Uterus (tissue), 4 donors: ENCODE results near the gene GYPB. TPM values are rescaled to one million over a fixed set of nuclear protein-coding genes. Genes with fewer than 3 reads are reported as not detected.
"Not testable (repeated sequence)": the region's sequence is repeated elsewhere in the genome, so short reads cannot be mapped to it uniquely, and the experiment has no call there.

Source experiments
- DNase-seq, 2 donors: peaks; one replicate each; pipeline ENCODE4 v3.0.0-alpha.2; 2019 to 2020
- H3K27ac ChIP-seq, 2 donors: fragments of 200-600 bp; sonication (generic); 1 replicate in 1 of 2; 2 replicates in 1 of 2; pipeline ENCODE4 v1.5.1; 2016 to 2018
- H3K27me3 ChIP-seq, 2 donors: fragments of 200-600 bp; sonication (generic); one replicate each; pipeline ENCODE4 v1.5.1; 2018 to 2019; ENCODE audit warnings: control low read depth in 1 of 2
- H3K36me3 ChIP-seq, 2 donors: fragments of 200-600 bp; sonication (generic); one replicate each; pipeline ENCODE4 v1.5.1; 2019; ENCODE audit warnings: control low read depth in 1 of 2
- H3K4me1 ChIP-seq, 2 donors: fragments of 200-600 bp; sonication (generic); one replicate each; pipeline ENCODE4 v1.5.1; 2018 to 2019; ENCODE audit warnings: control low read depth in 1 of 2
- H3K4me3 ChIP-seq, 2 donors: fragments of 200-600 bp; sonication (generic); 1 replicate in 1 of 2; 2 replicates in 1 of 2; pipeline ENCODE4 v1.5.1; 2018 to 2019; ENCODE audit warnings: mild to moderate bottlenecking in 1 of 2
- H3K9me3 ChIP-seq, 2 donors: fragments of 200-600 bp; sonication (generic); one replicate each; pipeline ENCODE4 v1.5.1; 2019; ENCODE audit warnings: control low read depth in 1 of 2
- POLR2A ChIP-seq, 2 donors: fragments of 450-650 bp; IDR thresholded peaks; one replicate each; pipeline ENCODE4 v1.6.1; 2016; ENCODE audit warnings: antibody characterized with exemption in 2 of 2, mild to moderate bottlenecking in 1 of 2, moderate library complexity in 1 of 2
- intact Hi-C: fragments of 100-400 bp; cut with DNase I; formaldehyde crosslinking; loops from one replicate; pipeline ENCODE4 v1.15.1; 2023; ENCODE audit warnings: low total_unique reads
- total RNA-seq, 4 donors: library from RNA; depleted of rRNA in 3 of 4; stranded (reverse); fragments of >200 nt in 3 of 4; gene quantifications; one replicate each; pipeline versions ENCODE4 v1.1.0 to v1.2.4, GENCODE V29; 2014 to 2023
- TF ChIP-seq, protein P1 (sequence below), 4 experiments: fragments of 200-600 bp in 2 of 4; fragments of 450-650 bp in 2 of 4; sonication (generic) in 2 of 4; IDR thresholded peaks; one replicate each; pipeline ENCODE4 v1.5.1; 2016 to 2019; ENCODE audit warnings: antibody characterized with exemption in 4 of 4, mild to moderate bottlenecking in 2 of 4, moderate library complexity in 1 of 4
- donor health status: DM: yes; HTN: yes; CAD: no.

The GYPB gene
- total RNA-seq: 1 to 10 TPM in 1 of 4 donors, not detected in 3; 2.8 TPM

DNA sequence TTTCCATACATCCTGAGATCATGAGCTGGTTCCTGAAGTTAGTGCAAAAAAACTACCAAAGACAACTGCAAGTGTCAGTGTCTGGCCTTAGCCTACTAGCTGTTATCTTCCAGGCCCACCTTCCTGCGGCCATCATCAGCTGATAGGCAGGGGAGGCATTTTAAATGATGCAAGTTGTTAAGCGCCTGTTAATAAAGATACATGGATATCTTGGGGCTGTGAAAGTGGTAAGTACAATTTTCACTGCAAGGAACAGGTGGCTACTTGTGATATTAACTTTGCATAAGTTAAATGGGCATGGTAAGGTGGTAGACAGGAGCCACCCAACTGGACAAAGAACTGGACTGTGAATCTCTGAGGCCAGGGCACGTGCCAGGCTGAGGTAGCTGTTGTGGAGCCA, at the start of gene GYPB:
TSS of gene GYPB (minus strand) at position 104 of the 400 bp plus-strand sequence. CDS start at position 11, 93 bp downstream.
- DNase-seq, H3K4me1 ChIP-seq, H3K4me3 ChIP-seq, H3K9me3 ChIP-seq, H3K27me3 ChIP-seq, H3K36me3 ChIP-seq, intact Hi-C loops, H3K27ac ChIP-seq: not testable (repeated sequence)

GRCh38 chr4:144061556-144061955, 42.4 kb upstream of the GYPB start:
- H3K9me3 ChIP-seq, H3K4me3 ChIP-seq, H3K27me3 ChIP-seq, H3K27ac ChIP-seq, H3K36me3 ChIP-seq, H3K4me1 ChIP-seq, DNase-seq, intact Hi-C loops: not testable (repeated sequence)

- H3K9me3 ChIP-seq, H3K27ac ChIP-seq, H3K27me3 ChIP-seq, H3K4me3 ChIP-seq, H3K4me1 ChIP-seq, H3K36me3 ChIP-seq, DNase-seq, intact Hi-C loops: not testable (repeated sequence)
These were observed 41.2 kb upstream of the GYPB start for GRCh38 chr4:144060234-144060859.

DNA sequence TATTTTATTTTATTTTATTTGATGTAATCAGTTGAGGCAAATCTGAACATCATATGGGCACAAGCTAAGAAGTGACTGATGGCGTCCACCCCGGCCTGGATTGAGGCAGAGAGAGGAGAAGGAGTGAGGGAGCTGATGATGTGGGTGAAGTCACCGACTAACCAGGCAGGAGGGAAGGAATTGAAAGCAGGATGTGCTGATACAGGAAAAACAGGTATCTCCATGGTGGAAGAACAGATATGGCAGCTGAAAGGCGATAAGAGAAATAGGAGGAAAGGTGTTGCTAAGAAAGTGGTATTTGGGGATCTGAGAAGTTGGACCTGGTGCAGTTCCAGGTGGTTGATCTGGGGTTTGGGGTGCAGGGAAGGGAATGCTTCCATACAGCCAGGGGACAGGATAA, 37.6 kb upstream of the GYPB start:
- Histone ChIP-seq H3K9me3 (no peaks in the 10 kb centered on the region), H3K4me1 (no peaks in the 10 kb centered on the region), H3K36me3 (no peaks in the 10 kb centered on the region), H3K4me3 (no peak overlapping the region), H3K27me3 (no peaks in the 10 kb centered on the region), H3K27ac (no peak overlapping the region)
- TF ChIP-seq, protein P1, sequence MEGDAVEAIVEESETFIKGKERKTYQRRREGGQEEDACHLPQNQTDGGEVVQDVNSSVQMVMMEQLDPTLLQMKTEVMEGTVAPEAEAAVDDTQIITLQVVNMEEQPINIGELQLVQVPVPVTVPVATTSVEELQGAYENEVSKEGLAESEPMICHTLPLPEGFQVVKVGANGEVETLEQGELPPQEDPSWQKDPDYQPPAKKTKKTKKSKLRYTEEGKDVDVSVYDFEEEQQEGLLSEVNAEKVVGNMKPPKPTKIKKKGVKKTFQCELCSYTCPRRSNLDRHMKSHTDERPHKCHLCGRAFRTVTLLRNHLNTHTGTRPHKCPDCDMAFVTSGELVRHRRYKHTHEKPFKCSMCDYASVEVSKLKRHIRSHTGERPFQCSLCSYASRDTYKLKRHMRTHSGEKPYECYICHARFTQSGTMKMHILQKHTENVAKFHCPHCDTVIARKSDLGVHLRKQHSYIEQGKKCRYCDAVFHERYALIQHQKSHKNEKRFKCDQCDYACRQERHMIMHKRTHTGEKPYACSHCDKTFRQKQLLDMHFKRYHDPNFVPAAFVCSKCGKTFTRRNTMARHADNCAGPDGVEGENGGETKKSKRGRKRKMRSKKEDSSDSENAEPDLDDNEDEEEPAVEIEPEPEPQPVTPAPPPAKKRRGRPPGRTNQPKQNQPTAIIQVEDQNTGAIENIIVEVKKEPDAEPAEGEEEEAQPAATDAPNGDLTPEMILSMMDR (IDR thresholded peaks at IDR 0.05): no peak
- TF ChIP-seq POLR2A (IDR thresholded peaks at IDR 0.05): no peak
- intact Hi-C loops: no loop called here
- no peak for DNase-seq

DNA sequence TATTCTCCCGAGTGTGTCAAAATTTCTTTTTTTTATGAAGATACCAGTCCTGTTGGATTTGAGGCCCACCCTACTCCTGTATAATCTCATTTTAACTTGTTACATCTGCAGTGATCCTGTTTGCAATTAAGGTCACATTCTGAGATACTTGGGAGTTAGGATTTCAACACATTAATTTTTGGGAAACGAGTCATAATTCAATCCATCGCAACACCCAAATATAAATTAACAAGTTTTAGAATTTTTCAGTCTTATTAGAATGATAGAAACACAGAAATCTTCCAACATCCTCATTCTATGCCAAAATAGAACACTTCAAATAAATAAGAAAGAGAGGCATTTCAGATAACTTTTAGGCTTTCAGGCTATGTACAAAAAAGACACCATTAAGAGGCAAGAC, 36.2 kb upstream of the GYPB start:
- DNase-seq, H3K4me3 ChIP-seq, intact Hi-C loops, H3K9me3 ChIP-seq, H3K36me3 ChIP-seq, H3K4me1 ChIP-seq, H3K27ac ChIP-seq, H3K27me3 ChIP-seq: not testable (repeated sequence)

DNA sequence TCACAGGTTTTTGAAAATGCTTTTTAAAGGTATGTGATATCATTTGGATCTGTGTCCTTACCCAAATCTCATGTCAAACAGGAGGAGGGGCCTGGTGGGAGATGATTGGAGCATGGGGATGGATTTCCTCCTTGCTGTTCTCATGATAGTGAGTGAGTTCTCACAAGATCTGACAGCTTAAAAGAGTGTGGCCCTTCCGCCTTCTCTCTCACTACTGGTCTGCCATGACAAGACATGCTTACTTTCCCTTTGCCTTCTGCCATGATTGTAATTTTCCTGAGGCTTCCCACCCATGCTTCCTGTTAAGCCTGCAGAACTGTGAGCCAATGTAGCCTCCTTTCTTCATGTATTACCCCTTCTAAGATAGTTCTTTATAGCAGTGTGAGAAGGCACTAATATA, 32.3 kb upstream of the GYPB start:
- H3K36me3 ChIP-seq, H3K4me1 ChIP-seq, H3K4me3 ChIP-seq, H3K27ac ChIP-seq, H3K27me3 ChIP-seq, DNase-seq, intact Hi-C loops, H3K9me3 ChIP-seq: not testable (repeated sequence)

- intact Hi-C loops, H3K36me3 ChIP-seq, DNase-seq, H3K9me3 ChIP-seq, H3K27ac ChIP-seq, H3K4me3 ChIP-seq, H3K27me3 ChIP-seq, H3K4me1 ChIP-seq: not testable (repeated sequence)
These were observed 31.5 kb upstream of the GYPB start for GRCh38 chr4:144050631-144051030.

- intact Hi-C loops: not testable (repeated sequence)
These were observed 30.6 kb upstream of the GYPB start for GRCh38 chr4:144049495-144050424.

DNA sequence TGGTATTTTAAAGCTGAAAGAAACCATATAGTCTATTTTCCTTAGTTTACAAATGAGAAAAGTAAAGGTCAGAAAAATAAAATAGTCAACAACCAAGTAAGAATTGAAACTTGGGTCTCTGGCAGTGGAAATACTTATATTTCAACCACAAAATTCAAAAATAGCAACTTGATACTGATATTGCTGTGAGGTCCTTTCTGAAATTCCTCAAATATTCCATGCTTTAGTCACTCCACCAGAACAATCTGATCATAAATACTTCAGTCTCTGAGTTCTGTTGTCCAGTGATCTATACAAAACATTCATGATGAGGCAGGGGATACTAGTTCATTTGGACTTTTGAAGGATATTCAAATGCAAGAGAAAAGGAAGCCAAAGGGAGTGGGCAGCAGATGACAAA, 25.8 kb upstream of the GYPB start:
- H3K36me3 ChIP-seq, H3K4me1 ChIP-seq, H3K27ac ChIP-seq, intact Hi-C loops, H3K9me3 ChIP-seq, DNase-seq, H3K4me3 ChIP-seq, H3K27me3 ChIP-seq: not testable (repeated sequence)

More at GRCh38 chr4:144049495-144050424, 30.6 kb upstream of the GYPB start:
- H3K4me3 ChIP-seq, H3K27me3 ChIP-seq, H3K36me3 ChIP-seq, H3K4me1 ChIP-seq, H3K9me3 ChIP-seq, DNase-seq, H3K27ac ChIP-seq: not testable (repeated sequence)

- H3K27me3 ChIP-seq, H3K4me1 ChIP-seq, H3K4me3 ChIP-seq, H3K27ac ChIP-seq, intact Hi-C loops, H3K36me3 ChIP-seq, H3K9me3 ChIP-seq, DNase-seq: not testable (repeated sequence)
These were observed 13.4 kb upstream of the GYPB start for GRCh38 chr4:144032580-144032979.

GRCh38 chr4:144031875-144032274, 12.7 kb upstream of the GYPB start:
- H3K4me1 ChIP-seq, DNase-seq, H3K27me3 ChIP-seq, H3K4me3 ChIP-seq, H3K36me3 ChIP-seq, H3K27ac ChIP-seq, intact Hi-C loops, H3K9me3 ChIP-seq: not testable (repeated sequence)

- DNase-seq, H3K36me3 ChIP-seq, intact Hi-C loops: not testable (repeated sequence)
These were observed 12.2 kb upstream of the GYPB start for GRCh38 chr4:144031369-144031768.

More at GRCh38 chr4:144031369-144031768, 12.2 kb upstream of the GYPB start:
- not testable (repeated sequence) for H3K9me3 ChIP-seq, H3K27ac ChIP-seq, H3K4me3 ChIP-seq, H3K4me1 ChIP-seq, H3K27me3 ChIP-seq
